H1 (cell line): ENCODE results near the gene MB. TPM values are rescaled to one million over a fixed set of nuclear protein-coding genes. Genes with fewer than 3 reads are reported as not detected.

Experiments used
- CTCF ChIA-PET: fragments of 300-600 bp; sonication (Branson Sonifier 250); formaldehyde crosslinking; loops from one replicate; lab custom pipeline; 2021; ENCODE audit not compliant: partially characterized antibody; lab: Charles Lee
- POLR2A ChIA-PET: fragments of 300-600 bp; sonication (Branson Sonifier 250); formaldehyde crosslinking; loops from one replicate; lab custom pipeline; 2021; ENCODE audit warnings: inconsistent platforms; ENCODE audit not compliant: partially characterized antibody; lab: Charles Lee
- DNase-seq, 2 experiments: peaks; one replicate each; pipeline versions ENCODE4 v3.0.0 to v3.0.0-alpha.2; 2010 to 2022; ENCODE audit warnings: low spot score in 2 of 2, low read depth in 1 of 2, mixed read lengths in 1 of 2
- FAIRE-seq: peaks from 2 replicates; lab custom pipeline; 2011; peaks lifted over from hg19 to GRCh38; lab: Jason Lieb, UNC
- H2AFZ ChIP-seq: 2 replicates; pipeline ENCODE4 v1.8.1; 2012; ENCODE audit warnings: low read length, inconsistent platforms
- H2AK5ac ChIP-seq: 2 replicates; pipeline ENCODE4 v1.6.1; 2013; ENCODE audit warnings: low read depth, low read length
- H2BK120ac ChIP-seq: replicated peaks from 2 replicates; pipeline ENCODE3; 2013; ENCODE audit warnings: low read depth, low read length, inconsistent platforms
- H2BK12ac ChIP-seq: 2 replicates; pipeline ENCODE4 v1.6.1; 2013; ENCODE audit warnings: low read depth, low read length
- H2BK15ac ChIP-seq: 2 replicates; pipeline ENCODE4 v1.6.1; 2013; ENCODE audit warnings: low read length
- H2BK20ac ChIP-seq: 2 replicates; pipeline ENCODE4 v1.6.1; 2013; ENCODE audit warnings: low read length
- H2BK5ac ChIP-seq: 2 replicates; pipeline ENCODE4 v1.6.1; 2013; ENCODE audit warnings: low read depth, low read length
- H3K14ac ChIP-seq: 2 replicates; pipeline ENCODE4 v1.6.1; 2013; ENCODE audit warnings: inconsistent platforms; ENCODE audit not compliant: insufficient read length
- H3K18ac ChIP-seq: 2 replicates; pipeline ENCODE4 v1.6.1; 2013; ENCODE audit warnings: low read length; ENCODE audit errors: extremely low read depth
- H3K23ac ChIP-seq: 2 replicates; pipeline ENCODE4 v1.6.1; 2013; ENCODE audit warnings: inconsistent platforms; ENCODE audit not compliant: insufficient read length
- H3K23me2 ChIP-seq: 2 replicates; pipeline ENCODE4 v1.6.1; 2013; ENCODE audit warnings: low read depth, low read length
- H3K27ac ChIP-seq: 2 replicates; pipeline ENCODE4 v1.6.1; 2011; ENCODE audit warnings: low read depth, low read length, inconsistent platforms
- H3K27me3 ChIP-seq, 4 experiments: replicated peaks in 1 of 4; 1 replicate in 1 of 4; 2 replicates in 3 of 4; pipeline versions ENCODE4 v1.6.1 to v1.8.1; 2011 to 2013; ENCODE audit warnings: low read length in 3 of 4, mild to moderate bottlenecking in 3 of 4, inconsistent platforms in 2 of 4, mixed read lengths in 2 of 4, moderate library complexity in 1 of 4; ENCODE audit not compliant: control insufficient read depth in 3 of 4, insufficient read depth in 3 of 4; ENCODE audit errors: extremely low read depth in 1 of 4
- H3K36me3 ChIP-seq, 4 experiments: 2 replicates each; pipeline versions ENCODE4 v1.6.1 to v1.8.1; 2011 to 2013; ENCODE audit warnings: mild to moderate bottlenecking in 4 of 4, low read length in 3 of 4, moderate library complexity in 2 of 4, control low read depth in 1 of 4, inconsistent platforms in 1 of 4; ENCODE audit not compliant: insufficient read depth in 4 of 4, control insufficient read depth in 2 of 4
- H3K4ac ChIP-seq: replicated peaks from 2 replicates; pipeline ENCODE3; 2013; ENCODE audit warnings: low read length, low read depth, mixed read lengths, inconsistent platforms; ENCODE audit not compliant: insufficient read length
- H3K4me1 ChIP-seq, 4 experiments: replicated peaks in 1 of 4; 1 replicate in 1 of 4; 2 replicates in 3 of 4; pipeline versions ENCODE4 v1.6.1 to v1.8.1; 2011 to 2013; ENCODE audit warnings: low read length in 3 of 4, inconsistent platforms in 2 of 4, mixed read lengths in 1 of 4; ENCODE audit not compliant: insufficient read depth in 4 of 4, control insufficient read depth in 3 of 4
- H3K4me2 ChIP-seq, 2 experiments: 2 replicates each; pipeline versions ENCODE4 v1.6.1 to v1.8.1; 2011 to 2013; ENCODE audit warnings: low read depth in 2 of 2, low read length in 2 of 2, control low read depth in 1 of 2, inconsistent platforms in 1 of 2, mild to moderate bottlenecking in 1 of 2; ENCODE audit not compliant: insufficient read depth in 1 of 2
- H3K4me3 ChIP-seq, 4 experiments: fragments of 200-600, 300-600 bp in 1 of 4; sonication (generic), shearing (Covaris generic), sonication (Bioruptor Twin) in 1 of 4; 2 replicates each; pipeline versions ENCODE4 v1.5.1 to v1.8.1; 2011 to 2016; ENCODE audit warnings: low read length in 4 of 4, low read depth in 3 of 4, control low read depth in 2 of 4, inconsistent platforms in 2 of 4, mild to moderate bottlenecking in 2 of 4, mixed read lengths in 1 of 4, moderate library complexity in 1 of 4; ENCODE audit not compliant: insufficient read depth in 2 of 4; ENCODE audit errors: extremely low read depth in 1 of 4
- H3K56ac ChIP-seq: replicated peaks from 2 replicates; pipeline ENCODE3; 2013; ENCODE audit warnings: low read depth, mild to moderate bottlenecking, mixed read lengths, low read length, inconsistent platforms; ENCODE audit not compliant: insufficient read length
- H3K79me1 ChIP-seq: 2 replicates; pipeline ENCODE4 v1.6.1; 2013; ENCODE audit warnings: low read depth, low read length, control low read depth
- H3K79me2 ChIP-seq, 2 experiments: 2 replicates each; pipeline versions ENCODE4 v1.6.1 to v1.8.1; 2012 to 2013; ENCODE audit warnings: low read length in 2 of 2, mild to moderate bottlenecking in 2 of 2, inconsistent platforms in 1 of 2; ENCODE audit not compliant: insufficient read depth in 2 of 2, control insufficient read depth in 1 of 2
- H3K9ac ChIP-seq, 4 experiments: replicated peaks in 1 of 4; 1 replicate in 1 of 4; 2 replicates in 3 of 4; pipeline versions ENCODE4 v1.6.1 to v1.8.1; 2011 to 2013; ENCODE audit warnings: low read depth in 3 of 4, low read length in 3 of 4, control low read depth in 2 of 4, mild to moderate bottlenecking in 2 of 4, moderate library complexity in 2 of 4, inconsistent platforms in 1 of 4; ENCODE audit errors: extremely low read depth in 1 of 4
- H3K9me3 ChIP-seq, 2 experiments: 2 replicates each; pipeline versions ENCODE4 v1.6.1 to v1.8.1; 2012 to 2013; ENCODE audit warnings: mild to moderate bottlenecking in 2 of 2, moderate library complexity in 2 of 2, control low read depth in 1 of 2, inconsistent platforms in 1 of 2, low read depth in 1 of 2, low read length in 1 of 2, mixed read lengths in 1 of 2; ENCODE audit not compliant: insufficient read depth in 2 of 2
- H4K20me1 ChIP-seq, 2 experiments: replicated peaks in 1 of 2; 2 replicates each; pipeline versions ENCODE3 to v1.8.1; 2011 to 2013; ENCODE audit warnings: inconsistent platforms in 2 of 2, low read length in 2 of 2, mild to moderate bottlenecking in 1 of 2; ENCODE audit not compliant: insufficient read depth in 2 of 2, control insufficient read depth in 1 of 2
- H4K5ac ChIP-seq: 2 replicates; pipeline ENCODE4 v1.6.1; 2013; ENCODE audit warnings: low read length, low read depth, mixed read lengths, inconsistent platforms; ENCODE audit not compliant: insufficient read length
- H4K8ac ChIP-seq: 2 replicates; pipeline ENCODE4 v1.8.0; 2013; ENCODE audit warnings: mild to moderate bottlenecking, moderate library complexity, low read length, inconsistent platforms; ENCODE audit not compliant: insufficient read depth; ENCODE audit errors: extremely low read depth
- H4K91ac ChIP-seq: replicated peaks from 2 replicates; pipeline ENCODE3; 2013; ENCODE audit warnings: low read length, mixed read lengths, inconsistent platforms; ENCODE audit not compliant: insufficient read length
- ASH2L ChIP-seq: fragments of 200-600, 300-600 bp; sonication (generic); IDR thresholded peaks from one replicate; pipeline ENCODE4 v1.7.1; 2017; ENCODE audit warnings: low read length
- BRCA1 ChIP-seq: IDR thresholded peaks from 2 replicates; pipeline ENCODE4 v1.6.1; 2012; ENCODE audit warnings: low read depth, low read length, improper control_type of control experiment
- CBX8 ChIP-seq: fragments of 300-800, 300-1000 bp; sonication (generic); IDR thresholded peaks from 2 replicates; pipeline ENCODE4 v1.7.1; 2016; ENCODE audit warnings: low read depth, low read length, borderline replicate concordance
- CTCF ChIP-seq, 3 experiments: IDR thresholded peaks; 1 replicate in 2 of 3; 2 replicates in 1 of 3; pipeline versions ENCODE4 v1.5.1 to v1.6.1; 2011; ENCODE audit warnings: low read length in 3 of 3, mild to moderate bottlenecking in 3 of 3, inconsistent platforms in 2 of 3, low read depth in 1 of 3, moderate library complexity in 1 of 3; ENCODE audit not compliant: insufficient read depth in 1 of 3; ENCODE audit errors: control extremely low read depth in 1 of 3
- EZH2 ChIP-seq: fragments of 200-600 bp; sonication (generic); IDR thresholded peaks from 2 replicates; pipeline ENCODE4 v1.7.1; 2012; ENCODE audit warnings: low read depth, mild to moderate bottlenecking, moderate library complexity, low read length, inconsistent platforms; ENCODE audit not compliant: severe bottlenecking
- HDAC2 ChIP-seq, 2 experiments: fragments of 300-600 bp in 1 of 2; sonication (generic) in 1 of 2; IDR thresholded peaks; 2 replicates each; pipeline ENCODE4 v1.6.1; 2011 to 2012; ENCODE audit warnings: low read depth in 2 of 2, low read length in 2 of 2, mild to moderate bottlenecking in 2 of 2, moderate library complexity in 2 of 2, borderline replicate concordance in 1 of 2, inconsistent platforms in 1 of 2
- JUN ChIP-seq: IDR thresholded peaks from 2 replicates; pipeline ENCODE4 v1.6.1; 2011; ENCODE audit warnings: low read depth, mild to moderate bottlenecking, improper control_type of control experiment, low read length
- JUND ChIP-seq: IDR thresholded peaks from 2 replicates; pipeline ENCODE4 v1.6.1; 2011; ENCODE audit warnings: mild to moderate bottlenecking, improper control_type of control experiment, low read length
- KDM1A ChIP-seq: fragments of 200-600, 300-600 bp; sonication (generic); IDR thresholded peaks from 2 replicates; pipeline ENCODE4 v1.7.1; 2016; ENCODE audit warnings: mild to moderate bottlenecking, low read length, borderline replicate concordance
- POLR2A ChIP-seq, 2 experiments: IDR thresholded peaks; 1 replicate in 1 of 2; 2 replicates in 1 of 2; pipeline ENCODE4 v1.6.1; 2011; ENCODE audit warnings: low read depth in 2 of 2, low read length in 2 of 2, mild to moderate bottlenecking in 2 of 2; ENCODE audit errors: control extremely low read depth in 1 of 2
- RFX5 ChIP-seq: IDR thresholded peaks from 2 replicates; pipeline ENCODE4 v1.6.1; 2011; ENCODE audit warnings: low read depth, low read length, improper control_type of control experiment, borderline replicate concordance
- SUZ12 ChIP-seq: fragments of 200-600 bp; sonication (generic); IDR thresholded peaks from 2 replicates; pipeline ENCODE4 v1.6.1; 2012; ENCODE audit warnings: mild to moderate bottlenecking, inconsistent platforms, low read length, moderate library complexity, mixed read lengths
- WGBS, 2 experiments: shearing (Covaris generic) in 1 of 2; methylation state at CpG; one replicate each; pipeline versions ENCODE4 v1.1.6 to v1.1.7; 2013 to 2015; ENCODE audit warnings: low lambda C conversion rate in 2 of 2, mixed read lengths in 2 of 2, inconsistent platforms in 1 of 2, low coverage in 1 of 2, missing lambda C conversion rate in 1 of 2; ENCODE audit not compliant: insufficient replicate concordance in 2 of 2, insufficient coverage in 1 of 2, insufficient read length in 1 of 2; ENCODE audit errors: extremely low coverage in 1 of 2, missing lambda C conversion rate in 1 of 2; 5-methylcytosine and 5-hydroxymethylcytosine counted together
- polyA plus RNA-seq, 7 experiments: library from polyadenylated mRNA; depleted of rRNA in 3 of 7; stranded (reverse) in 5 of 7; unstranded in 2 of 7; fragments of >200 nt in 5 of 7; fragments of 200-250 nt in 2 of 7; gene quantifications; 1 replicate in 5 of 7; 2 replicates in 1 of 7; 4 replicates in 1 of 7; pipeline versions ENCODE4 v1.2.1 to v1.2.3, GENCODE V29; 2011 to 2013; ENCODE audit warnings: missing spikeins in 2 of 7, mixed read lengths in 2 of 7
- total RNA-seq: library from RNA; stranded (reverse); fragmentation: NEBNext Ultra II Directional; extraction: Animal tissue kit (Norgen Biotek cat#: 25700); gene quantifications from 2 replicates; pipeline ENCODE4 v1.2.1, GENCODE V29; 2021

Gene MB
- total and polyA plus RNA-seq, 2 of the 8 experiments (the other 6 are each of a cell fraction or from before 2014, with no cell fraction given), result 1.5 TPM; not detected in 1

GRCh38 chr22:35653824-35654223, 36.7 kb upstream of the MB start:
- POLR2A ChIA-PET, result no interaction called here
- CTCF ChIA-PET, result no interaction called here
- Histone ChIP-seq H3K27ac (no peak overlapping the region), H3K79me2 (no peaks in the 10 kb centered on the region), H2BK5ac (no peak overlapping the region), H3K18ac (no peak overlapping the region), H3K4me2 (no peak overlapping the region), H3K4me3 (no peak overlapping the region), H4K5ac (no peak overlapping the region), H4K91ac (no peak overlapping the region), H2AFZ (no peak overlapping the region), H3K56ac (no peak overlapping the region), H3K79me1 (no peaks in the 10 kb centered on the region), H2BK12ac (no peak overlapping the region), H4K8ac (no peak overlapping the region), H3K4ac (no peak overlapping the region), H2BK15ac (no peak overlapping the region), H3K23me2 (no peaks in the 10 kb centered on the region), H3K14ac (no peak overlapping the region), H3K9ac (no peak overlapping the region), H3K9me3 (0 out of 4 replicates have a peak, but pooled peaks cover 0 to 5% of the 10 kb centered on the region in 2 experiments), H4K20me1 (no peaks in the 10 kb centered on the region), H2BK120ac (no peak overlapping the region), H2BK20ac (no peak overlapping the region), H2AK5ac (no peak overlapping the region), H3K36me3 (no peaks in the 10 kb centered on the region), H3K4me1 (no peaks in the 10 kb centered on the region; a peak in 1 of 7 replicates), H3K27me3 (no peaks in the 10 kb centered on the region), H3K23ac (no peak overlapping the region)
- WGBS, 2 experiments, result 100% methylated on average over 1 of the region's 1 CpG; no CpG with 5 or more reads in 1 of the 2 experiments
- DNase-seq (peak in 1 of 2 experiments; percentile 13), FAIRE-seq (no peak)
- no peak for TF ChIP-seq CBX8
- no peak for TF ChIP-seq EZH2
- no peak for TF ChIP-seq JUND
- no peak for TF ChIP-seq SUZ12
- TF ChIP-seq CTCF (IDR thresholded peaks at IDR 0.05; ENCODE audit: control extremely low read depth in 1 of 3, insufficient read depth in 1 of 3, low read depth in 1 of 3, low read length in 3 of 3), result no peak
- no peak for TF ChIP-seq POLR2A (IDR thresholded peaks at IDR 0.05; ENCODE audit: control extremely low read depth in 1 of 2, low read depth in 2 of 2, low read length in 2 of 2)
- TF ChIP-seq KDM1A, result no peak
- TF ChIP-seq RFX5, result no peak
- no peak for TF ChIP-seq BRCA1
- no peak for TF ChIP-seq HDAC2 (IDR thresholded peaks at IDR 0.05; ENCODE audit: borderline replicate concordance in 1 of 2, low read depth in 2 of 2, low read length in 2 of 2)
- TF ChIP-seq JUN, result no peak
- no peak for TF ChIP-seq ASH2L
